Left lung (tissue), 10 donors: ENCODE results near the gene EMC1. TPM values are rescaled to one million over a fixed set of nuclear protein-coding genes. Genes with fewer than 3 reads are reported as not detected.
"Not testable (repeated sequence)": the region's sequence is repeated elsewhere in the genome, so short reads cannot be mapped to it uniquely, and the experiment has no call there.

ENCODE experiments used
- ATAC-seq: fragments of 200-7000 bp; cut with Tn5 transposase; one replicate; pipeline ENCODE4 v1.9.1; 2020; ENCODE audit warnings: moderate library complexity
- DNase-seq, 4 donors: peaks; one replicate each; pipeline ENCODE4 v3.0.0-alpha.2; 2013 to 2020
- H3K27ac ChIP-seq, 2 donors: fragments of 200-600 bp; sonication (generic) in 1 of 2; one replicate each; pipeline versions ENCODE4 v1.5.0 to v1.8.0; 2020 to 2021
- H3K27me3 ChIP-seq, 2 donors: fragments of 200-600 bp; sonication (generic) in 1 of 2; one replicate each; pipeline versions ENCODE4 v1.5.0 to v1.8.0; 2020 to 2021
- H3K36me3 ChIP-seq, 2 donors: fragments of 200-600 bp; sonication (generic) in 1 of 2; one replicate each; pipeline versions ENCODE4 v1.5.0 to v1.8.0; 2020 to 2021
- H3K4me1 ChIP-seq, 2 donors: fragments of 200-600 bp; one replicate each; pipeline ENCODE4 v1.8.0; 2021
- H3K4me3 ChIP-seq, 2 donors: fragments of 200-600 bp; sonication (generic) in 1 of 2; one replicate each; pipeline versions ENCODE4 v1.5.0 to v1.8.0; 2020 to 2021; ENCODE audit warnings: mild to moderate bottlenecking in 1 of 2
- H3K9me3 ChIP-seq, 2 donors: fragments of 200-600 bp; sonication (generic) in 1 of 2; one replicate each; pipeline versions ENCODE4 v1.5.0 to v1.8.0; 2020 to 2021
- CTCF ChIP-seq, 2 donors: fragments of 200-600 bp; sonication (generic) in 1 of 2; IDR thresholded peaks; one replicate each; pipeline versions ENCODE4 v1.5.0 to v1.8.0; 2021; ENCODE audit warnings: antibody characterized with exemption in 2 of 2
- intact Hi-C, 2 donors: fragments of 100-400 bp; cut with DNase I; formaldehyde crosslinking; loops; one replicate each; pipeline versions ENCODE4 v1.11.2 to v1.14.2; 2022
- polyA plus RNA-seq, 6 donors: library from polyadenylated mRNA; unstranded; fragments of 120-200 nt; gene quantifications; one replicate each; pipeline ENCODE4 v1.2.1, GENCODE V29; 2013; ENCODE audit not compliant: insufficient read length in 6 of 6
- total RNA-seq, 2 donors: library from RNA; stranded (reverse); fragmentation: NEBNext Ultra II Directional; extraction: Animal tissue kit (Norgen Biotek cat#: 25700); gene quantifications; one replicate each; pipeline ENCODE4 v1.2.1, GENCODE V29; 2021
- donor health status: DM: no; HTN: yes; CAD: no.
- donor health status: DM: no; HTN: no; CAD: no.

EMC1 gene
- total and polyA plus RNA-seq, 8 donors, result 43.7 to 55.5 (median 52.4) TPM

GRCh38 chr1:19262047-19262446, 10.7 kb upstream of the EMC1 start:
- TF ChIP-seq CTCF (IDR thresholded peaks at IDR 0.05), result no peak
- no peak overlapping the region for H3K27ac ChIP-seq
- ATAC-seq, result no peak

DNA sequence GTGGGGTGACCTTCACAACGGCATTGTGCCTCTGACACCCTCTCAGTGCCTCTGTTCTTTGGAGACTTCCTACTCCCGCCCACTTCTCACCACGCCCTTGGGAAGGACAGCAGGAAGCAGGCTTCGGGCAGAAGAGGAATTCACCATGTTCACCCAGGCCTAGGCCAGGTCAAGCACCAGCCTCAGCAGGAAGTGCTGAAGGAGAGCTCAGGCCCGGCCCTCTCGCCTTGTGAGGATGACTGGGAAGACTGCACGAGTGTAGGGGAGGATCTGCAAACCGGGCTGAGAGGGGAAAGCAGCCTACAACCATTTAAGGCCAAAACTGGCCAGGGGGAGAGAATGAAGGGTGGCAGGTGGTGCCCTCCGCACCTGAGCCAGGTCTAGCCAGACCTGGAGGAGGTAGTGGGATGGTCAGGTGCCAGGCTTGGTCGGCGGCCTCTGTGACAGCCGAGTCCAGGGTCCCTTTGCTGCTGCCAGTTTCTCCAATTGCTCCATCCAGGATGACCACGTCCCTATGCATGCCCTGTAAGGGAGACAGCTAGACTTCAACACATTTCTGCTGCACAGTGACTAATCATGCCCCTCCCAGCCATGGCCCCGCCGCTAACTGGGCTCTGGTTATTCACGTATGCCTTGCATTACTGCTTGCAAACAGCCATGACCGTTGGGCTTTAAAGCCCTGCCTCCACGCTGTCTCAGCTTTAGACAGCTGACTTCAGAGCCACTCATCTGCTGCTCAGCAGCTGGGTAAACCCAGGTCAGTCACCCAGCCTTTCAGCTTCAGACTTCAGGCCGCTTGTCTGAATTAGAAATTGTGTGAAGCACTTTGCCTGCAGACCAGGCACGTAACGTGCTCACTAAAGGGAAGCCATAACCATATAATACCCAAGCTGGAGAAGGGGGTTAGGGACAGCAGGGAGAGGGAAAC, 9.2 kb upstream of the EMC1 start:
- Histone ChIP-seq H3K27ac (no peak overlapping the region), H3K4me1 (no peaks in the 10 kb centered on the region), H3K9me3 (no peaks in the 10 kb centered on the region), H3K4me3 (no peak overlapping the region), H3K27me3 (no peaks in the 10 kb centered on the region), H3K36me3 (peaks cover 0 to 54% of the 10 kb centered on the region in 2 donors)
- no peak for TF ChIP-seq CTCF (IDR thresholded peaks at IDR 0.05)
- peak; percentile 53 for ATAC-seq
- intact Hi-C loops, result no loop called here
- peak in 1 of 4 donors; percentile 40 for DNase-seq

More at GRCh38 chr1:19262047-19262446, 10.7 kb upstream of the EMC1 start:
- peaks cover 0 to 39% of the 10 kb centered on the region in 2 donors for H3K36me3 ChIP-seq
- no peaks in the 10 kb centered on the region for H3K27me3 ChIP-seq
- intact Hi-C loops, result no loop called here
- H3K4me3 ChIP-seq, result no peak overlapping the region
- no peaks in the 10 kb centered on the region for H3K4me1 ChIP-seq
- no peaks in the 10 kb centered on the region for H3K9me3 ChIP-seq
- DNase-seq, result no peak

DNA sequence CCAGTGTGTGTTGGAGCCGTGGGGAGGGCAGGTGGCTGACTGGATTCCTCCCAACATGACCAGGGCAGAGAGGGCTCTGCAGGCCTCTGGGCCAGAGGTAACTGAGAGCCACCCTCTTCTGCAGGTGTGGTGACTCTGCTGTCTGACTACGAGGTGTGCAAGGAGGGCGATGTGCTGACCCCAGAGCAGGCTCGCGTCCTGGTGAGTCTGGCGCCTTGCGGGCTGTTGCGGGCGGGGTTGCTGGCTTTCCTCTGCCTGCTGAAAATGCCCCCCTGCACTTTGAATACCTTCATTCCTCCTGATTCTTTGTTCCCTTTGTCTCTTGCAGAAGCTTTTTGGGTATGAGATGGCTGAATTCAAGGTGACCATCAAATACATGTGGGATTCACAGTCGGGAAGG, 7.0 kb upstream of the EMC1 start:
- Histone ChIP-seq H3K36me3 (peaks cover 0 to 61% of the 10 kb centered on the region in 2 donors), H3K27ac (no peak overlapping the region), H3K4me3 (no peak overlapping the region), H3K4me1 (peaks cover 0 to 8% of the 10 kb centered on the region in 2 donors), H3K27me3 (no peaks in the 10 kb centered on the region), H3K9me3 (no peaks in the 10 kb centered on the region)
- DNase-seq (no peak), ATAC-seq (no peak)
- TF ChIP-seq CTCF (IDR thresholded peaks at IDR 0.05), result no peak
- intact Hi-C loops, result no loop called here

DNA sequence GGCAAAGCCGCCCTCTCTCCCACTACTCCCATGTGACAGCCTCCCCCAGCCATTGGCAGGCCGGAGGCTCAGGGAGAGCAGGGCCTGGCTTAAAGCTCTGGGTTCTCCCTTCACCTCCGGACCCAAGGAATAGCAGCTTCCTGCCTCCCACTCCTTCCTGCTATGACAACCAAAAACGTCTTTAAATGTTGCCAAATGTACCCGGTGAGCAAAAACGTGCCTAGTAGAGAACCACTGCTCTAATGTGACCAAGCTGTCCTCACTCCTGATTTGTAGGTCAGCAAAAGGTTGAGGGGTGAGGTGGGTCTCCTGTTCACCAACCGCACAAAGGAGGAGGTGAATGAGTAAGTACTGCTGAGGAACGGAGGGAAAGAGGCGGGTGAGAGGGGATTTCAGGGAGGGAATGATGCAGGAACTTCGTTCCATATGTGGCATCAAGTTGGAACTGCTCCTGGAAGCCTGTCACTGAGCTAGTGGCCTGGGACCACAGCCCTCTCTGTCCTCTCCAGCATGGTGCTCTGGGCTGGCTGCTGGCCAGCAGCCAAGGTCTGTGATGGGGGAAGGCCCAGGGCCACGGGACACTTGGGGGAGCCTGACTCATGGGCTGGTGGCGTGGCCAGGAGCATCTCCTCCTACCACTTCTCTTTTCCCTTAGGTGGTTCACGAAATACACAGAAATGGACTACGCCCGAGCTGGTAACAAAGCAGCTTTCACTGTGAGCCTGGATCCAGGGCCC, 6.0 kb upstream of the EMC1 start:
- H3K27ac ChIP-seq, result no peak overlapping the region
- H3K4me1 ChIP-seq, result peaks cover 9 to 18% of the 10 kb centered on the region in 2 donors
- H3K27me3 ChIP-seq, result no peaks in the 10 kb centered on the region
- no peak for ATAC-seq
- intact Hi-C loops, result no loop called here
- TF ChIP-seq CTCF (IDR thresholded peaks at IDR 0.05), result no peak
- DNase-seq, result peak in 1 of 4 donors; percentile 36
- H3K36me3 ChIP-seq, result peaks cover 0 to 61% of the 10 kb centered on the region in 2 donors
- no peak overlapping the region for H3K4me3 ChIP-seq
- no peaks in the 10 kb centered on the region for H3K9me3 ChIP-seq

DNA sequence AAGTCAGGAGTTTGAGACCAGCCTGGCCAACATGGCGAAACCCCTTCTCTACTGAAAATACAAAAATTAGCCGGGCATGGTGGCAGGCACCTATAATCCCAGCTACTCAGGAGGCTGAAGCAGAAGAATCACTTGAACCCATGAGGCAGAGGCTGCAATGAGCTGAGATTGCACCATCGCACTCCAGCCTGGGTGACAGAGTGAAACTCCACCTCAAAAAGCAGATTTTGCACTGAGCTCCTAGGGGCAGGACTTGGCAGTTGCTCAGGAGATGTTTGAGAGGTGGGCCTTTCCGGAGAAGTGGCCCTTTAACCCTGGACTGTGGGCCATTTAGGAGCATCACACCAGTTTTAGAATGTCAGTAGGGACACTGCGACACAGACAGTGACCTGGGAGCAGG, 5.0 kb upstream of the EMC1 start:
- ATAC-seq, intact Hi-C loops, H3K4me3 ChIP-seq, DNase-seq, H3K27ac ChIP-seq, H3K9me3 ChIP-seq, H3K27me3 ChIP-seq: not testable (repeated sequence)
- H3K36me3 ChIP-seq, result peaks cover 0 to 61% of the 10 kb centered on the region in 2 donors
- peaks cover 11 to 24% of the 10 kb centered on the region in 2 donors for H3K4me1 ChIP-seq
